NT2/D1 (cell line): ENCODE results near the gene ARHGAP11B.
"Not testable (repeated sequence)": the region's sequence is repeated elsewhere in the genome, so short reads cannot be mapped to it uniquely, and the experiment has no call there.

Experiments
- SUZ12 ChIP-seq: IDR thresholded peaks from 2 replicates; pipeline ENCODE4 v1.6.1; 2011; ENCODE audit not compliant: insufficient read length, insufficient read depth; ENCODE audit errors: extremely low read depth
- YY1 ChIP-seq: IDR thresholded peaks from 2 replicates; pipeline ENCODE4 v1.6.1; 2011; ENCODE audit not compliant: insufficient read length, insufficient read depth

DNA sequence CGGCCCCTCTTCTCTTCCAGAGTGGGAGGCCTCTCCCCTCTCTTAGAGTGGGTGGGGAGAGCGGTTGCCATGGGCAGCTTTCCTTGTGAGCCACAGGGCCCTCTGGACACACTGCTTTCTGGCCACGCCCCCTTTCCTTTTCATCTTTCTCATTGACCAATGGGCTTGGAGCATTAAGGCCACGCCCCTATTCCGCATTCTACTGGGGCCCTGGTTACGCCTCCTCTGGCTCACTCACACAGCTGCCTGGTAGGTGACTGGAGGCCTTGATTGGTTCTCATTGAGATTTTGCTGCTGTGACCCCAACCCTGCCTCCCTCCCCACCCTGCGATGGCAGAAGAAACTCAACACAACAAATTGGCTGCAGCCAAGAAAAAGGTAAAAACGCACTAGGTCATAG lies 22.1 kb upstream of the ARHGAP11B start, which contains the start of gene GOLGA8H:
- TF ChIP-seq SUZ12, YY1: not testable (repeated sequence)
